Amniotic stem cell (primary cell): ENCODE data around the gene RABGAP1L.
"Not testable (repeated sequence)": the region's sequence is repeated elsewhere in the genome, so short reads cannot be mapped to it uniquely, and the experiment has no call there.

Experiments used
- DNase-seq: peaks from one replicate; lab custom pipeline; 2025; lab: John Stamatoyannopoulos, UW

RABGAP1L gene

DNA sequence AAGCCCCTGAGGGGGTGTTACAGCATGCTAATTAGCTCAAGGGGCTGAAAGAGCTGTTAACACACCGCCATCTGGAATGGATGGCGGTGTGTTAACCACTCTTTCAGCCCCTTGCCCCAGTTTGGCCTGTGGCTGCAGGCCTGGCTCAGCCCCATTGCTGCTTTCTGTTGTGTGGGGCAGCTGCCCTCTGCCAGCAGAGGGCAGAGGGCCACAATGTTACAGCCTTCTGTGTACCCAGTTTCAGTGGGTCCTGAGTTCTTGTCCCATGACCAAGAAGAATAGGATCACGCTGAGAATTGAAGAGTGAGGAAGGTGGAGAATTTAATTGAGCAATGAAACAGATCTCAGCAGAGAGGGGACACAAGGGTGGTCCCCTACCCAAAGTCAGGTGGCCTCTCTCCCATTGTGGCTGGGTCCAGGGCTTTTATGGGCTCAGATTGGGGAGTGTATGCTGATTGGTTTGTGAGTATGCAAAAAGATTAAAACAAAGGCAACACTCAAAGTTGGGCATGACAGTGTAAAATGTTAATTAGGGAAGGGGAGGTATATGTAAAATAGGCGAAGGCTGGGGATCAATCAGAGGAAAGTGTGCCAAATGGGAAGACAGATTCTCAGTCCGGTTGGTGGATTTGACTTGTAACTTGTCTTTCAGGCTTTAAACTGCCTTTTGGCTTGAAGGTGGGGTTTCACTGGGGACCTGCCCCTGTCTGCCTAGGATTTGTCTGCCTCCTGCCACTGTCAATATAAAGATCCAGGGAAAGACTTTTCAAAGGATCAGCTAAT is 142.2 kb downstream of the RABGAP1L start:
- DNase-seq: no peak

DNA sequence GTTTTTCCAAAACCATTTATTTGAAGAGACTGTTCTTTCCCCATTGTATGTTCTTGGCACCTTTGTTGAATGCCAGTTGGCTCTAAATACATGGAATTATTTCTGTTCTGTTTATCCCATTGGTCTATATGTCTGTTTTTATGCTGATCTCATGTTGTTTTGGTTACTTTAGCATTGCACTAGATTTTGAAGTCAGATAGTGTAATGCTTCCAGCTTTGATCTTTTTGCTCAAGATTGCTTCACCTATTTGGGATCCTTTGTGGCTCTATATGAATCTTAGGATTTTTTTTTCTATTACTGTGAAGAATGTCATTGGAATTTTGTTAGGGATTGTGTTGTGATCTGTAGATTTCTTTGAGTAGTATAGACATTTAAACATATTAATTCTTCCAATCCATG is 149.3 kb downstream of the RABGAP1L start:
- DNase-seq: no peak

DNA sequence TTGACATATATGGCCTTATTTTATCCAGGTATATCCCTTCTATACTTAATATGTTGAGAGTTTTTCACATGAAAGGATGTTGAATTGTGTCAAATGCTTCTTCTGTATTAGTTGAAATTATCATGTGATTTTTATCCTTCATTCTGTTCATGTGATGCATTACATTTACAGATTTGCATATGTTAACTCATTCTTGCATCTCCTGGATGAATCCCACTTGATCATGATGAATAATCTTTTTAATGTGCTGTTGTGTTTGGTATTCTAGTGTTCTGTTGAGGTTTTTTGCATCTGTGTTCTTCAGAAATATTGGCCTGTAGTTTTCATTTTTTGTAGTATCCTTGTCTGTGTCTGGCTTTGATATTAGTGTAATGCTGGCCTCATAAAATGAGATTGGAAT is 150.2 kb downstream of the RABGAP1L start:
- no peak for DNase-seq

DNA sequence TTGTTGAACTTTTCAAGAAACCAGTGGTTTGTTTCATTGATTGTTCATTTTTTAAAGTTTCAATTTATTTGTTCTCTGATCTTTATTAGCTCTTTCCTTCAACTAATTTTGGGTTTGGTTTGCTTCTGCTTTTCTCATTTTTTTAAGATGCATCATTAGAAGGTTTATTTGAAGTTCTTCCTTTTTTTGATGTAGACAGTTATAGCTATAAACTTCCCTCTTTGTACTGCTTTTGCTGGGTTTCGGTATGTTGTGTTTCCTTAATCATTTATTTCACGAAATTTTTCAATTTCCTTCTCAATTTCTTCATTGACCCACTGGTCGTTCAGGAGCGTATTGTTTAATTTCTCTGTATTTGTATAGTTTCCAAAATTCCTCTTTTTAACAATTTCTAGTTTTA is 155.1 kb downstream of the RABGAP1L start:
- no peak for DNase-seq

DNA sequence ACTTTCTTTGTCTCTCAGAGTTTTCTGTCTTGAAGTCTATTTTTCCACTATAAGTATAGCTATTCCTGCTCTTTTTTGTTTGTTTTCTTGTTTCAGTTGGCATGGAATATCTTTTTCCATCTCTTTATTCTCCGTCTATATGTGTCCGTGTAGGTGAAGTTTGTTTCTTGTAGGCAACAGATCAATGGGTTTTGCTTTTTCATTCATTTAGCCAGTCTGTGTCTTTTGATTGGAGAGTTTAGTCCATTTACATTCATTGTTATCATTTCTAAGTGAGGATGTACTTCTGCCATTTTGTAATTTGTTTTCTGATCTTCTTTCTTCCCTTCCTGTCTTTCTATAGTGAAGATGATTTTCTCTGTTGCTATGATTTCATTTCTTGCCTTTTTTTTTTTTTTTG is 155.9 kb downstream of the RABGAP1L start:
- DNase-seq: no peak

DNA sequence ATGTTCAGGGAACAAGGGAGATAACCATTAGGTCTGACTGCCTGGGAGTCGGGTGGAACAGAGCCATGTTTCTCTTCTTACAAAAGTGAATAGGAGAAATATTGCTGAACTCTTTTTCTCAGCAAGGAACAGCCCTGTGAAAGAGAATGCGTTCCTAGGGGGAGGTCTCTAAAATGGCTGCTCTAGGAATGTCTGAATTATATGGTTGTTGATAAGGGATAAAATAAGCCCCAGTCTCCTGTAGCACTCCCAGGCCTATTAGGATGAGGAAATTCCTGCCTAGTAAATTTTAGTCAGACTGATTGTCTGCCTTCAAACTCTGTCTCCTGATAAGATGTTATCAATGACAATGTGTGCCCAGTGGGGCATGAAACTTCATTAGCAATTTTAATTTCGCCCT is 161.6 kb downstream of the RABGAP1L start:
- DNase-seq: not testable (repeated sequence)

DNA sequence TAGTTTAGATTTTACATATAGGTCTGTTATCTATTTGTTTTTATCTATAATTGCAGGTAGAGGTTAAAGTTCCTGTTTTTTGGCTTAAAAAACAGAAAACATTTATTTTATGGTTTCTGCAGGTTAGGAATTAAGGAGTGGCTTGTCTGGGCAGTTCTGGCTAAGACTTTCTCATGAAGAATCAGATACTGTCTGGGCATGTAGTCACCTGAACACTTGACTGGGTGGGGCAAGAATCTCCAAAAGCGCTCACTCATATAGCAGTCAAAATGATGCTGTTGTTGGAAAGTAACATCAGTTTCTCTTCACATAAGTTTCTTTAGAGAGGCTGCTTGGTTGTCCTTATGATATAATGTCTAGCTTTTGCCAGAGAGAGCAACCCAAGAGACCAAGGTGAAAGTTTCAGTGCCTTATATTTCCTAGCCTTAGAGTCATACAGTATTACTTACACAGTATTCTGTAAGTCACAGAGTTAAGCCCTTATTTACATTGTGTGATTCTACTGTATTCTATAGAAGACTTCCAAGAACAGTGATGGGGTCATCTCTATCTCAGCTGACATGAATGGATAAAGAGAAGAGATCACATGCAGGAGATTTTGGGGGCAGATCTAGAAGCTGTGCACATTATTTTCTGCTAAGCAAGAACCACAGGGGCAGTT is 163.0 kb downstream of the RABGAP1L start:
- DNase-seq: no peak

DNA sequence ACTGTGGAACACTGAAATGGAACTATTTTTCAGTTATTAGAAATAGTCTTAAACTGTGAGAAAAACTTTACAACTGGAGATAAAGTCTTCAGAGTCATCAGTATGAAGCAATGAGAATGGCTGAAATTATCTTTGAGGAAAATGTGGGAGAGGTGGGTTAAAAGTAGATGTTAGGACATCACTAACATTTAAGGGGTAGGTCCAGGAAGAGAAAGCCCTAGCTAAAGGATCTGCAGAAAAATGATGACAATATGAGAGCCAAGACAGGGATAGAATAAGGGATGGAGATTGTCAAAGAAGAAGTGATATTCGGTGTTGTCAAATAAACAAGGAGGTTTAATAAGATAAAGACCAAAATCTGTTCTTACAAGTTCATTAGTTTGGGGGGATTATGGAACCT is 165.2 kb downstream of the RABGAP1L start:
- no peak for DNase-seq

DNA sequence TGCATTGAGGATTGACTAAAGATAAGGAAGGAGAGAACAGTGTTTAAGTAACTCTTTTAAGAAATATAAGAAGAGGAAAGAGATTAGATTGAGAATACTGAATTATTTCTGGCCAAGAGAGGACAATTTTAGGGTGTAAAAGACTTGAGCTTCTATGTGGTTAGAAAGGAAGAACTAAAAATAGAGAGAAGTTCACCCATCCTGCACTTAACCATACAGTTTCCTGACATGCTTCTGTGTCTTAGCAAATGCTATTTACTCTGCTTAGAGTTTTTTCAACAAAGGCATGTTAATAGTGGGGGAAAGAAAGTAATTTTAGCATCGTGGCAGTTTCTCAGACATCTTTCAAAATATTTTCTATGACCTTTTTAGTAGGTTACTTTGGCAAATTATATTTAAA is 165.6 kb downstream of the RABGAP1L start:
- DNase-seq: no peak

DNA sequence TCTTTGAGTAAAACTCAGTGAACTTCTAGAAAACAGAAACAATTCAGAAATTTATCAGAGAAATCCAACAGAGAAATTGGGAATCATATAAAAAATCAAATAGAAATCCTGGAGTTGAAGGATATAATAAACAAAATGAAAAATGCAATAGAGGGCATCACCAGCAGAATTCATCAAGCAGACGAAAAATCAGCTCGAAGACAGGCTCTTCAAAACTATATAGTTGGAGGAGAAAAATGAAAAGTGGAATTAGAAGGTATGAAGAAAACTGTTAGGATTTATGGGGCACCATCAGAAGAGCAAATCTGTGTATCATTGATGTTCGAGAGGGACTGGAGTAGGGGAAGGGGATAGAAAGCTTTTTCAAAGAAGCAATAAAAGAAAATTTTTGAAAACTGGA is 167.0 kb downstream of the RABGAP1L start:
- DNase-seq: no peak

DNA sequence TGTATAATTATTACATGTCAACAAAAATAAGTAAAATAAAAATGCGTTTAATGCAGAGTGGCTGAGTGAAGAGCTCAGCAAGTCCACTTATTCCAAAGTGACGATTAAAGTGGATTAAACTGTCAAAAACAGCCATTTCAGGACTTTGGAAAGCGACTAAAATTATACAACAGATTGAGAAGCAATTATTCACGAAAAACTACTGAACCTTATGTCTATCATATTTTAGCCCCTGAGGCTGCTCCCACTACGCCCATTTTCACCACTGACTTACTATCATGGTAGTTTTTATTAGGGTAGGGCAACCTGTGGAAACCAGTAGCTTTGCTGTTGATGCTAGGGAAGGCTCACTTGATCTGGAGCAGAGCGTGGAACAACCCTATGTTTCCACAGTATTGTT is 174.1 kb downstream of the RABGAP1L start:
- no peak for DNase-seq

DNA sequence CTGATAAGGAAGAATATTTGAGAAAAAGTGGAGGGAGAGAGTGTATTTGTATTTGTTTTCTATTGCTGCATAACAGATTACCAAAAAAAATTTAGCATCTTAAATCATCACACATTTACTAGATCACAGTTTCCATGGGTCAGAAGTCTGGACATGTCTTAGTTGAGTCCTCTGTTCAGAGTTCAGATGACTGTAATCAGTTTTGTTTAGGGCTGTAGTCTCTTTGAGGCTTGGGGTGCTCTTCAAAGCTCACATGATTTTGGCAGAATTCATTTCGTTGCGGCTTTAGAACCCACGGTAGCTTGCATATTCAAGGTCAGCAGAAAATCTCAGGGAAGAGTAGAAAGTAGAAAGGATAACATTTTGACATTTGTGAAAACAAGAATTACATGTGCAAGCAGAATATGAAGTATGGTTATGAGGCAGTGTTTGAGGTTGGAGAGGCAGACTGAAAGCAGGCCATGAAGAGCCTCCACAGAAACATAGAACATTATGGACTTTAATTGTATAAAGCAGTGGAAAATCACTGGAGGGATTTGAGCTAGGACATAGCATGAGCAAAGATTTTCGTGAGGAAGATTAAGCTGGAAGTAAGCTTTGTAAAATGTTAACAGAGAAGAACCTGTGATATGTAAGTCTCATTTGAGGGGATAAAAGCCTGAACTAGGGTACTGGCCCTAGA is 177.8 kb downstream of the RABGAP1L start:
- DNase-seq: no peak

DNA sequence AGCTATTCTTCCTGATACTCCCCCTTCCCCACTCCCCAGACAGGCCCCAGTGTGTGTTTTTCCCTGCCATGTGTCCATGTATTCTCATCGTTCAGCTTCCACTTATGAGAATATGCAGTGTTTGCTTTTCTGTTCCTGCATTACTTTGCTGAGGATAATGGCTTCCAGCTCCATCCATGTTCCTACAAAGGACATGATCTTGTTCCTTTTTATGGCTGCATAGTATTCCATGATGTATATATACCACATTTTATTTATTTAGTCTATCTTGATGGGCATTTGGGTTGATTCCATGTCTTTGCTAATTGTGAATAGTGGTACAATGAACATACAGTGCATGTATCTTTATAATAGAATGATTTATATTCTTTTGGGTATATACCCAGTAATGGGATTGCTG is 181.1 kb downstream of the RABGAP1L start:
- not testable (repeated sequence) for DNase-seq

DNA sequence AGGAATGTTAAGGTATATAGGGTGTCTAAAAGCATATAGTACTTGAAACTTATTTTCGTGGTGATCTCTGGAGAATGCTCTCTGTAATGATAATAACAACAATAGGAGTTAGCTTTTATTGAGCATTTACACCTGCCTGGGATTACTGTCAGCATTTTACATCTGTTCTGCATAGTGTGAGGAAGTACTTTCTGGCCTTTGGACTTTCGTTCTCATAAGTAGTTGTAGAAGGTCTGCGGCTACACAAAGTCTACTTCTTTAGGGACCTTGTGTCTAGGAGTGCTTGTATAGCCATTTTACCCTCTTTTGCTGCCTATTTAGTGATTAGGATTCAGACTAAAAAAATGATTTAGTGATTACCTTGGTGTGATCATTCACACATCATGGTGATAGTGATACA is 184.8 kb downstream of the RABGAP1L start:
- no peak for DNase-seq

DNA sequence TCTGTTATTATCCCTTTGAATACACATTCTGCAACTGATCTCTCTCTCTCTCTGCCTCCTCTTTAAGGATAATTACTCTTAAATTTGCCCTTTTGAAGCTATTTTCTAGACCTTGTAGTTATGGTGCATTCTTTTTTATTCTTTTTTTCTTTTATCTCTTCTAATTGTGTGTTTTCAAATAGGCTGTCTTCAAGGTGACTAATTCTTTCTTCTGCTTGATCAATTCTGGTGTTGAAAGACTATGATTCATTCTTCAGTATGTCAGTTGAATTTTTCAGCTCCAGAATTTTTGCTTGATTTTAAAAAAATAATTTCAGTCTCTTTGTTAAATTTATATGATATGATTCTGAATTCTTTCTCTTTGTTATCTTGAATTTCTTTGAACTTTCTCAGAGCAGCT is 192.8 kb downstream of the RABGAP1L start:
- no peak for DNase-seq

DNA sequence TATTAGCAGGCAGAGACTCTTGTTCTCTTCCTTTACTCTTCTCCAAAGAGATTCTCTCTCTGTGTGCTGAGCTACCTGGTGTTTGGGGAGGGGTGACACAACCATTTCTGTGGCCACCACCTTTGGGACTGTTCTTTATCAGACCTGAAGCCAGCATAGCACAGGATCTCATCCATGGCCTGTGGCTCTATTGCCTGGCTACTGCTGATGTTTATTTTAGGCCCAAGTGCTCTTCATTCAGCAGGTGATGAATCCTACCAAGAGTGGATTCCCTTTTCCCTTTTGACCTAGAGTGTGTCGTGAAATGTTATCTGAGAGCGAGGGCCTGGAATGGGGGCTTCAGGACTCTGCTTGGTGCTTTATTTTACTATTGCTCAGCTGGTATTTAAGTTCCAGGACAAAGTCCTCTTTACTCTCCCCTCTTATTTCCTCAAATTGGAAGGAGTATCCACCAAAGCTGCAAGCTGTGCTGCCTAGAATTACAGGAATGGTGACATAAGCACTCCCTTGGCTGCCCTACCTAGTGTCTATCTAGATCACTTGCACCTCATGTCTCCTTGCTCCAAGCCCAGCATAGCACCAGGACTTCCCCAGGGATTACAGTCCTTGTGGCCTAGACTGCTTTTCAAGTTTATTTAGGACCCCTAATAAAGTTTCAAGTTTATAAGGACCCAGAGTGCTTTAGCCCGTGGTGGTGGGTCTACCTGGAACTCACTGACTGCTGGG is 193.7 kb downstream of the RABGAP1L start:
- no peak for DNase-seq

DNA sequence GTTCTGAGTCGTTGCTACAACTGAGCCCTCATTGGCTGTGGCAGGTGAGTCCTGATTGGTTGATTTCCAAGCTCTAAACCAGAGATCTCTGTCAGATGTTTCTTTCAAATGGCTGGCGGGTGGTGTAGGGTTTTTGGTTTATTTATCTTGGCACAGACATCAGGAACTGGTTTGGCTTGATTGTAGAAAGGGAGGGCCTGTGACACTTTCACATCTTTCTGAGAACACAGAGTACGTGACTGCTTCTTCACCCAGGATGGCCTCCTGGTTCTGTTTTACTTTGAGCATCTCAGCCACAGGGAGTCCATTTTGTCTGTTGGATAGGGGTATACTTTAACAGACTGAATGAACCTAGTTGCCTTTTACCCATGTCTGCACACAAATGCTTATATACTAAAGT is 199.0 kb downstream of the RABGAP1L start:
- DNase-seq: no peak

DNA sequence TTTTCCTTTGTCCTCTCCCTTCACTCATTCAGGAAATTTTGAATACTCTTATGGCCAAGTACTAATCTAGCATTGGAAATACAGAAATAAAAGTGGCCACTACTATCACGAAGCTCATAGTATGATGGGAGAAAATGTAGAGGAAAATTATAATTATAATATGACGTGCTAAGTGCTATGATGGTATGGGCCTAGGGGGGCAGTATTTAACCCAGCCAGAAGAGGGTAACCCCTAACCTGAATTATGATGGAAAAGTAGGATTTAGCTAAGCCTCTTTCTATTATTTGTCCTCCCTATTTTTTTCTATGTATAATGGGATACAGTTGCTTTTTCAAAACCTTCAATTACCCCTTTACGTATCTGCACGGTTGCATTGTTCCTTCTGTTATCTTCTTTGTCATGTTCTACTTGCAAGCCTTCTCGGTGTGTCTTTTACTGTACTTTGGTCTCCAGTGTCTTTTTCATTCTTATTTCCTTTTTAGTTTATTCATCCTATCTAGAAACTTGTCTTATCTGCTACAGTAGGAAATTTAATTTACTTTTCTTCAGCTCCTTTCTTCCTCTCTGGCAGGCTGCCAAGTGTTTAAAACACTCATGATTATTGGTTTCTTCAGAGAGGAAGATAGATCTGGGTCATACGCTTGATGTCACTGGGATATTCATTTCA is 199.6 kb downstream of the RABGAP1L start:
- no peak for DNase-seq

DNA sequence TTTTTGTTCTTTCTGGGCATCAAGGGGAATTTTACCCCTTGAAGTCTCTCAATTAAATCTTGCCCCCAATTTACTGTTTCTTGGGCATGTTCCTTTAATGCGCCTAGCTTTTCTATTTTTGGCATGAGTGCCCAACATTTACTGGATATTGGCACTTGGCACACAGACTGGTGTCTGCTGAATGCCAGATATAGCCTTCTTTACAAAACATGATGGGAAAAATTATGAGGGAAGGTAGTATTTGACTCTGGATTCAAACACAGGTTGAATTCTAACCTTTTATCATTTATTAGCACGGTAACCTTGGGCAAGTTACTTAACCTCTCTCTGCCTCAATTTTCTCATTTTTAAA is 200.1 kb downstream of the RABGAP1L start:
- no peak for DNase-seq

DNA sequence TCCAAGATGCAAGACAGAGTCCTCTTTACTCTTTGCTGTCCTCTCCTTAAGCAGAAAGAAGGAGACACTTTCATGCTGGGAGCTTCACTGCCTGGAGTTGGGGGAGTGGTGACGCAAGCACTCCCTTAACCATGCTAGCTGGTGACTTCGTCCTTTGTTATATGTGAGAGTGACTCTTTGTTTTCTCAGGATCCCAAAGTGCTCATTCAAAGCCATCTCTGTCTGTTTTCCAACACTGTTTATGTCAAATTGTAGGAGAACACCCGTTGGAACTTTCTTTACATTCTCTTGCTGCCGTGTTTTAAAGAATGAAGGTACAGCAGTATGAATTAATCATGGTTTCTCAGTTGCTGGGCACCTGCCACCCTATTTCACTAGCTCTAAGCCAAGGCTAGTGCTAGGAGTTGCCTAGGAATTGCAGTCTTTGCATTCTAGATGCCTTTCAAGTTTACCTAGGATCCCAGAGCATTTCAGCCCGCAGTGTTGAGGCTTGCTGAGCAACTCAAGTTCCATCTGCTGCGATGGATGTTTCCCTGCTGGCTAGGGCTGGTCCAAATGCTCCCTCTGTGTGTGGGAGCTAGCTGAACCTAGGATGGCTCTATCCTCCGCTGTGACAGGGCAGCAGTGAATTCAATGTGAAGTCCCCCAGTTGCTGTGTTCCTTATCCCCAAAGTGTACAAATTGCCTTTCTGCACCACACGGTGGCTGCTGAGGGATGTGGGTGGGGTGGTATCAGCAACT is 205.8 kb downstream of the RABGAP1L start:
- DNase-seq: no peak

DNA sequence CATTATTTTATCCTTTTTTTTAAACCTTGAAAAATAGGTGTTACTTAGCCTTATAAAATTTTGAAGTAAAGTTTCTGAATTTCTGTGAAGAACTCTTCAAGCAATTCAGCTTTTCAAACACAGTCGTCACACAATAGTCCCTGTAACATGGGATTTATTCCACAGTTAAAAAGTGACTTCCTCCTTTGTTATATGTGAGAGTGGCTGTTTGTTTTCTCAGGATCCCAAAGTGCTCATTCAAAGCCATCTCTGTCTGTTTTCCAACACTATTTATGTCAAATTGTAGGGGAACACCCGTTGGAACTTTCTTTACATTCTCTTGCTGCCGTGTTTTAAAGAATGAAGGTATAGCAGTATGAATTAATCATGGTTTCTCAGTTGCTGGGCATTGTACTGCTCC is 207.6 kb downstream of the RABGAP1L start:
- DNase-seq: no peak
